ENCODE measurements around the gene ATXN7. TPM values are rescaled to one million over a fixed set of nuclear protein-coding genes. Genes with fewer than 3 reads are reported as not detected.

ATXN7 gene
- total RNA-seq, 1 experiment from 2014 or later = 36.7 TPM

DNA sequence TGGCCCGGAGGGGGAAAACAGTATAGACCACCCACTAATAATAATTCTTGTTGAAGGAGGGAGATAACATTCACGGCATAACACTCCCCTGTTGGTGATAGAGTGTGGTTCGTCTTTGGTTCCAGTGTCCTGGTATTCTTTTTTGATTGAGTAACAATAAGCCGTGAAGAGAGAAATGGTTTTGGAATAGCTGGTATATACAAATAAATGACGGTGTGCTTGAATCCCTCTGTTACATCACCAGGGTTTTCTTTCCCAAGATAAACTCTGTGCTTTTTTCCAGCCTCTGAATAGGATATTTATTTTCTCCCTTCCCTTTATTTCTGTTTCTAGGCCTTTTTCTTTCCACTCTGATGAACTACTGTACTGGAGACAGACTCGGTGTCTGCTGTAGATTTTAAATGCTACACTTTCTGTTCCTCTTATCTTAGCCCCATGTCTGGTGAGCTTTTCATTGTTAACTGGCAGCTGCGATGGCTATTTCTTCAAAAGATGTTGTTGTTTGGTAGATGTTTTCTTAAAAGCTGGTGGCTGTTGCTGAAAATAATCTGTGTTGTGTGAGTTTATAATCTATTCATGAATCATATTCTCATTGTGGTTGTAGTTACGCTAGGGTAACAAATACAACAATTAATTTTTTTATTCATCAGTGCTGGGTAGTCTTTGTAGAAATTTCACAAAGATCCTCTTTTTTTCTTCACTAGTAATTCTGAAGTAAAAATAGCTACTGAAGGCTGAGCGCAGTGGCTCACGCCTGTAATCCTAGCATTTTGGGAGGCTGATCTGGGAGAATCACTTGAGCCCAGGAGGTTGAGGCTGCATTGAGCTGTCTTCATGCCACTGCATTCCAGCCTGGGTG, 64.0 kb downstream of the ATXN7 start:
- DNase-seq (ENCODE audit: unreplicated experiment) = no peak
- intact Hi-C loops (cut with micrococcal nuclease) = no loop called here
- no TSS peak for BruUV-seq (replicated peaks)
- Mint-ChIP-seq H3K4me3 (ENCODE audit: unreplicated experiment) (no peak overlapping the region), H3K27ac (ENCODE audit: low read depth, unreplicated experiment) (no peak overlapping the region), H3K9me3 (ENCODE audit: unreplicated experiment) (no peaks in the 10 kb centered on the region), H3K36me3 (ENCODE audit: insufficient read depth, unreplicated experiment) (peaks cover 51% of the 10 kb centered on the region), H3K27me3 (ENCODE audit: insufficient read depth, unreplicated experiment) (no peaks in the 10 kb centered on the region), H3K4me1 (ENCODE audit: insufficient read depth, unreplicated experiment) (no peaks in the 10 kb centered on the region)
- TF ChIP-seq, protein P1, sequence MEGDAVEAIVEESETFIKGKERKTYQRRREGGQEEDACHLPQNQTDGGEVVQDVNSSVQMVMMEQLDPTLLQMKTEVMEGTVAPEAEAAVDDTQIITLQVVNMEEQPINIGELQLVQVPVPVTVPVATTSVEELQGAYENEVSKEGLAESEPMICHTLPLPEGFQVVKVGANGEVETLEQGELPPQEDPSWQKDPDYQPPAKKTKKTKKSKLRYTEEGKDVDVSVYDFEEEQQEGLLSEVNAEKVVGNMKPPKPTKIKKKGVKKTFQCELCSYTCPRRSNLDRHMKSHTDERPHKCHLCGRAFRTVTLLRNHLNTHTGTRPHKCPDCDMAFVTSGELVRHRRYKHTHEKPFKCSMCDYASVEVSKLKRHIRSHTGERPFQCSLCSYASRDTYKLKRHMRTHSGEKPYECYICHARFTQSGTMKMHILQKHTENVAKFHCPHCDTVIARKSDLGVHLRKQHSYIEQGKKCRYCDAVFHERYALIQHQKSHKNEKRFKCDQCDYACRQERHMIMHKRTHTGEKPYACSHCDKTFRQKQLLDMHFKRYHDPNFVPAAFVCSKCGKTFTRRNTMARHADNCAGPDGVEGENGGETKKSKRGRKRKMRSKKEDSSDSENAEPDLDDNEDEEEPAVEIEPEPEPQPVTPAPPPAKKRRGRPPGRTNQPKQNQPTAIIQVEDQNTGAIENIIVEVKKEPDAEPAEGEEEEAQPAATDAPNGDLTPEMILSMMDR (IDR thresholded peaks at IDR 0.05; ENCODE audit: unreplicated experiment) = no peak
- POLR2A ChIA-PET = interaction anchor here (0.8 to 0.9 kb wide), 2 partner anchors 12 to 49 kb away, joined by 3 to 5 read pairs; no protein-coding TSS in a partner anchor
- CTCF ChIA-PET = interaction anchor here (0.7 to 1.3 kb wide), 6 partner anchors 8 to 284 kb away, joined by 3 to 7 read pairs (median 3); no protein-coding TSS in a partner anchor

DNA sequence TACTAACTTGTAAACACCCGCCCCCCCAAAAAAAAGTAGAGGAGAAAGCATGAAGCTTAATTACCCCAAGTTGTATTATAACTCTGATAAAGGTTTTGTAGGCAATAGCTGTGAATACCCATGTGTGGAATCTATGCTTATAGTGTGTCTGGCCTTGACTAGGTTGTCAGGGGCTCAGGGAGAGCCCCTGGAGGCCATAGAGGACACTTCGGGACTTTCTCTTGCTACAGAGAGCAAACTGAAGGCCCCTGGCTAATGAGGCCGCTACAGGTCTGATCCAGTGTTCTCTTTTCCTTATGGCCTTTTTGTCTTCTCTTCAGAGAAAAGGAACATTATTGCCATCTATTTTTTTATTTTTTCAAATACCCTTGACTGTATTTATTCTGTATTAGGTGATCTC, 67.6 kb downstream of the ATXN7 start:
- TF ChIP-seq, protein P1 (IDR thresholded peaks at IDR 0.05; ENCODE audit: unreplicated experiment) = no peak
- Mint-ChIP-seq H3K27ac (ENCODE audit: low read depth, unreplicated experiment) (no peak overlapping the region), H3K4me1 (ENCODE audit: insufficient read depth, unreplicated experiment) (peaks cover 5% of the 10 kb centered on the region), H3K9me3 (ENCODE audit: unreplicated experiment) (no peaks in the 10 kb centered on the region), H3K4me3 (ENCODE audit: unreplicated experiment) (no peak overlapping the region), H3K27me3 (ENCODE audit: insufficient read depth, unreplicated experiment) (no peaks in the 10 kb centered on the region), H3K36me3 (ENCODE audit: insufficient read depth, unreplicated experiment) (peaks cover 25% of the 10 kb centered on the region)
- ChIA-PET POLR2A (no interaction called here), CTCF (no interaction called here)
- BruUV-seq (replicated peaks) = no TSS peak
- intact Hi-C loops (cut with micrococcal nuclease) = no loop called here
- DNase-seq (ENCODE audit: unreplicated experiment) = no peak

DNA sequence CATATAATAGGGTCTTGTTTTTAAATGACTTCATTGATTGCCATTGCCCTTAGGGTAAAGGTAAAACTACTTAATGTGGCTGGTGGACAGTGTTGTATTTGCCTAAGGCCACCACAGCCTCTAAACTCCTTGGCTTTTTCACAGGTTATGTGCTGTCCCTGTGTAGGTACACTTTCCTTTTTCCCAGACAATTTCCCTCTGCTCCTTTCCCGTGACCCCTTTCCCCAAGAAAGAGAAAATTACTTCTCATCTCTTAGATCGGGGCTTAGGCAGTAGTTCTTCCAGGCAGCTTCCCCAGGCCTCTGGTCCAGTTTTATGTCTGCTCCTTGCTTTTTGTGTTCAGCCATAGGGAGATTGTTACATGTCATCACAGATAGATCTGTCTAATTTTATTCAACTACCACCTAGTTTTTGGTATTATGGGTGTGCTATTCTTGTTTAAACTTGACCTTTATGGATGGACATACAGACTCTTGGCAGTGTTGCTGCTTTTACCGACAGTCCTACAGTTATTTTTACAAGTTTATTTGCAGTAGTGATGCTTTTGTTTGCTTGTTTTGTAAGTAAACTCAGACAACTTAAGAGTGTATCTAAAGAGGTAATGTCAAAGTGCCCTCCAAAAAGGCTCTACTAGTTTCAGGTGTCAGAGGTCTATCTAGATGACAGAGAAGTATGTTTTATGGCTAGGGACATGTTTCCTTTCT, 69.0 kb downstream of the ATXN7 start:
- no TSS peak for BruUV-seq (replicated peaks)
- intact Hi-C loops (cut with micrococcal nuclease) = no loop called here
- CTCF ChIA-PET = interaction anchor here (0.6 kb wide), 1 partner anchor 30 kb away, joined by 3 read pairs; no protein-coding TSS in a partner anchor
- DNase-seq (ENCODE audit: unreplicated experiment) = no peak
- H3K27me3 Mint-ChIP-seq (ENCODE audit: insufficient read depth, unreplicated experiment) = no peaks in the 10 kb centered on the region
- no peak overlapping the region for H3K4me3 Mint-ChIP-seq (ENCODE audit: unreplicated experiment)
- H3K27ac Mint-ChIP-seq (ENCODE audit: low read depth, unreplicated experiment) = no peak overlapping the region
- H3K9me3 Mint-ChIP-seq (ENCODE audit: unreplicated experiment) = no peaks in the 10 kb centered on the region
- POLR2A ChIA-PET = interaction anchor here (1.1 kb wide), 1 partner anchor 26 kb away, joined by 3 read pairs; no protein-coding TSS in a partner anchor
- TF ChIP-seq, protein P1 (IDR thresholded peaks at IDR 0.05; ENCODE audit: unreplicated experiment) = no peak
- peaks cover 27% of the 10 kb centered on the region for H3K36me3 Mint-ChIP-seq (ENCODE audit: insufficient read depth, unreplicated experiment)
- H3K4me1 Mint-ChIP-seq (ENCODE audit: insufficient read depth, unreplicated experiment) = peaks cover 16% of the 10 kb centered on the region

DNA sequence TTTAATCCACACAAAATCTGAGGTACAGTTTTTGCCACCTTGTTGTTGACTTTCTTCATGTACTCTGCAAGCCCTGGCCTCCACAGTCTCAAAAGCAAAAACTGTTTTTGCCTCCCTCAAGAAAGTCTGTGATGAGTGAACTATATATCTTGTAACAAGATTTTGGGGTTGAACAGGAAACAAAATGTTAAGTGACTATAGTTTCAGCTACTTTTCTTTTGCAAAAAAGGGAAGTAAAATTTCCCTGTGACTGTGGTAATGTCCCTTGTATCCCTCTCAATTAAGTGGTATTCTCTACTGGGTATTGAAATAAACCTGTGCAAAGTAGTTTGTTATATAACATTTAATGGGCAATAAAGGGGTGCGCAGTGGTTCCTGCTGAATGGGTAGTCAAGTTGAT, 69.8 kb downstream of the ATXN7 start:
- Mint-ChIP-seq H3K4me3 (ENCODE audit: unreplicated experiment) (no peak overlapping the region), H3K36me3 (ENCODE audit: insufficient read depth, unreplicated experiment) (peaks cover 27% of the 10 kb centered on the region), H3K27me3 (ENCODE audit: insufficient read depth, unreplicated experiment) (no peaks in the 10 kb centered on the region), H3K9me3 (ENCODE audit: unreplicated experiment) (no peaks in the 10 kb centered on the region), H3K4me1 (ENCODE audit: insufficient read depth, unreplicated experiment) (peaks cover 24% of the 10 kb centered on the region), H3K27ac (ENCODE audit: low read depth, unreplicated experiment) (no peak overlapping the region)
- no peak for DNase-seq (ENCODE audit: unreplicated experiment)
- intact Hi-C loops (cut with micrococcal nuclease) = no loop called here
- BruUV-seq (replicated peaks) = no TSS peak
- POLR2A ChIA-PET = interaction anchor here (0.6 to 1.1 kb wide), 2 partner anchors 11 to 26 kb away, joined by 3 read pairs; no protein-coding TSS in a partner anchor
- CTCF ChIA-PET = interaction anchor here (0.6 to 0.7 kb wide), 2 partner anchors 29 kb away, joined by 3 read pairs; no protein-coding TSS in a partner anchor
- TF ChIP-seq, protein P1 (IDR thresholded peaks at IDR 0.05; ENCODE audit: unreplicated experiment) = no peak

Data from MCF 10A (cell line).